Mucosa of stomach (tissue), 1 donor: ENCODE results near the gene LRRC36.
A peak's percentile ranks its signal among the peaks of the same experiment; 100 is the strongest.

Experiments
- H3K27me3 ChIP-seq: one replicate; pipeline ENCODE4 v1.7.0; 2013; ENCODE audit warnings: mild to moderate bottlenecking, low read length; ENCODE audit not compliant: control insufficient read depth, insufficient read depth
- H3K36me3 ChIP-seq: one replicate; pipeline ENCODE4 v1.7.0; 2013; ENCODE audit warnings: low read length; ENCODE audit not compliant: control insufficient read depth, insufficient read depth
- H3K4me1 ChIP-seq: one replicate; pipeline ENCODE4 v1.7.0; 2013; ENCODE audit warnings: mild to moderate bottlenecking, low read length; ENCODE audit not compliant: control insufficient read depth, insufficient read depth
- H3K4me3 ChIP-seq: one replicate; pipeline ENCODE4 v1.7.0; 2013; ENCODE audit warnings: low read length
- H3K9ac ChIP-seq: one replicate; pipeline ENCODE4 v1.7.0; 2013; ENCODE audit warnings: mild to moderate bottlenecking, low read length, moderate library complexity
- H3K9me3 ChIP-seq: one replicate; pipeline ENCODE4 v1.7.0; 2013; ENCODE audit warnings: mild to moderate bottlenecking, low read length, moderate library complexity; ENCODE audit not compliant: control insufficient read depth
- donor health status: Pancreatic carcinoma.

The LRRC36 gene

DNA sequence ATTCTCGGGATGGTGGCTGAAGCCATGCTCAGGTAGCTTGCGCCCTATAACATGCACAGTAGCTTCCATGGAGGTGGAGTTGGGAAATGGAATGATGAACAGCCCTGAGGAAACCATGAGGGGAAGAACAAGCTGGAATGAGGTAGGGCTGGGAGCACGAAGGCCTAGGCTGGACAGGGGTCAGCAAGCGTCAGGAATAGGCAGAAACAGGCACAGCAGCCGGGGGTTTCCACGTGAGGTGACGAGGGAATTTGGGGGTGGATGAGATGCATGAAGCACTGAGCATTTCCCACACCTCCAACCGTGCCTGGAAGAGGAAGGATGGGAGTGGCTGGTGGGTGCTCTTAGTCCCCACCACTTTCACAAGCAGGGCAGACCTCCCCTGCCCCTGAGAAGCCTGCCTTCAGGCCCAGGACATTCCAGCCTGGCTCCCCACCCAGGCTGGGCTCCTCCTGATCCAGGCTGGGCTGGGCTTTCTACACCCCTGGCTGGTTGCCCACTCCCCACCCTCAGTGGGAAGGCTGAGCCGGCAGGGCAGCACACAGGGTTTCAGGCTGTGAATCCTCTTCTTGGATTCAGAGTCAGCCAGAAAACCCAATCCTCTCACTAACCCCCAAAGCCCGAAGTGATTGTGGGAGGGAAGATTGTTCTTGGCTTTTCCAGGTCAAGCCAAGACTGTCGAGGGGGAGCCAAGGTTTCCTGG is 25.4 kb upstream of the LRRC36 start:
- Histone ChIP-seq H3K9me3 (no peaks in the 10 kb centered on the region), H3K9ac (no peak overlapping the region), H3K4me3 (no peak overlapping the region), H3K4me1 (no peaks in the 10 kb centered on the region), H3K27me3 (no peaks in the 10 kb centered on the region), H3K36me3 (no peaks in the 10 kb centered on the region)

- H3K4me3 ChIP-seq = no peak overlapping the region
These were observed 24.5 kb upstream of the LRRC36 start for GRCh38 chr16:67302076-67302475.

GRCh38 chr16:67302970-67303369 is 23.6 kb upstream of the LRRC36 start:
- H3K36me3 ChIP-seq = no peaks in the 10 kb centered on the region
- H3K4me3 ChIP-seq = no peak overlapping the region
- H3K9ac ChIP-seq = no peak overlapping the region
- H3K9me3 ChIP-seq = no peaks in the 10 kb centered on the region
- no peaks in the 10 kb centered on the region for H3K4me1 ChIP-seq
- H3K27me3 ChIP-seq = no peaks in the 10 kb centered on the region

More at GRCh38 chr16:67302076-67302475, 24.5 kb upstream of the LRRC36 start:
- Histone ChIP-seq H3K9me3 (no peaks in the 10 kb centered on the region), H3K27me3 (no peaks in the 10 kb centered on the region), H3K9ac (no peak overlapping the region), H3K36me3 (no peaks in the 10 kb centered on the region), H3K4me1 (no peaks in the 10 kb centered on the region)

GRCh38 chr16:67304020-67304419 is 22.6 kb upstream of the LRRC36 start:
- H3K4me3 ChIP-seq = no peak overlapping the region
- no peaks in the 10 kb centered on the region for H3K4me1 ChIP-seq
- no peaks in the 10 kb centered on the region for H3K9me3 ChIP-seq
- no peaks in the 10 kb centered on the region for H3K27me3 ChIP-seq
- H3K9ac ChIP-seq = no peak overlapping the region
- no peaks in the 10 kb centered on the region for H3K36me3 ChIP-seq

DNA sequence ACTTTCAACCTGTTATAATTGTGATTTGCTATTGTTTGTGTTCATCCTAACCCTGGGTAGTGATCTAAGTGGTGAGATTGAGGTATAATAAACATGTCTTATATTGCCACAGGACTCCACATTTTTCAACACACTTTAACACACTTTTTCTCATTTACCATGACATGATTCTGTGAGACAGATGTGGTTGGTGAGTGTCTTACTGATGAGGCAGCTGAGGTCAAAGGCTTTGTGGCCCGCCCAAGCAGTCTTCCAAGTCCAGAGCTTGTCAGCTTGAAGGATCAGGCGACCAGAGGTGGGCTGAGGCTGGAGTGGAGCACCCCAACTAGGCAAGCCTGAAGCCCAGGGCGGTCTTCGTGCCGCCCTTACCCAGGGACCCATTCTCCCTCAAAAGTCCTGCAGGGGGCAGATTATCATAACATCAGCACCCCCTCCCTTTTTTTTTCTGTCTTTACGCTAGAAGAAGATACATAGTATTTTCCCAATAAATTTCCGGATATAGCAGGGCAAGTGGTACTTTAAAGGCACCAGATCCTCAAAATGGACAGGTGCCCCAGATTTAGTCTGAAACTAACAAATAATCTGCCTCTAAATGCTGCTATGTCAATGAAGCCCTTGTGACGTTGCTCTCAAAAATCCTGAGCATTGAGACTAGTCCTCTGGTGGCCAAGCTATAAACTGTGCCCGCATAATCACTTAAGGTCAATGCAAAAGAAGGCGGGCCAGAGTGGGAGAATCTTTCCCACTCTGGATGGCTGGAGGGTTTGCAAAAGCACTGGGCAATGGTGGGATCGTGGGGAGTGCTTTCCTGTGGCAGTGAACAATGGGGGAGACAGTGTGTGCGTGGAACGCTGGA is 21.2 kb upstream of the LRRC36 start:
- no peaks in the 10 kb centered on the region for H3K9me3 ChIP-seq
- H3K27me3 ChIP-seq = no peaks in the 10 kb centered on the region
- no peaks in the 10 kb centered on the region for H3K36me3 ChIP-seq
- no peak overlapping the region for H3K4me3 ChIP-seq
- no peaks in the 10 kb centered on the region for H3K4me1 ChIP-seq
- no peak overlapping the region for H3K9ac ChIP-seq

DNA sequence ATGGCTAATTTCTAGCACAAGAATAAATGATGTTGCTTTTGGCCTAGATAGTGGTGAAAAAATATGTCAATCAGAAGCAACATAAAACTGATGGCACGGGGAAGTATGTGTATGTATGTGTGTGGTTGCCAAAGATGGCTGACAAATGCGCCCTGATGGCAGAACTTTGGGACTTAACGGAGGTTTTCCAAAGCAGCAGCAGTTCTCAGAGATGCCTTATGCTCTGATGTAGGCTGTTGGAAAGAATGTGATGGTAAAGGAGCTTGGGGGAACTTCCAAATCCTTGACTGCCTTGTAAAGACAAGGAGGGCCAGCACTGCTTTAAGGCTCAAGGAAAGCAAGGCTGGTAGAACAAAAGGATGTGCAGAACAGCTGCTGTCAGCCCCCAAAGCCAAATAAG is 16.1 kb upstream of the LRRC36 start:
- H3K9me3 ChIP-seq = no peaks in the 10 kb centered on the region
- no peak overlapping the region for H3K4me3 ChIP-seq
- H3K27me3 ChIP-seq = no peaks in the 10 kb centered on the region
- H3K9ac ChIP-seq = no peak overlapping the region
- H3K4me1 ChIP-seq = no peaks in the 10 kb centered on the region
- no peaks in the 10 kb centered on the region for H3K36me3 ChIP-seq

GRCh38 chr16:67311607-67312488 is 14.8 kb upstream of the LRRC36 start:
- Histone ChIP-seq H3K36me3 (no peaks in the 10 kb centered on the region), H3K9me3 (no peaks in the 10 kb centered on the region), H3K4me1 (no peaks in the 10 kb centered on the region), H3K4me3 (no peak overlapping the region), H3K27me3 (no peaks in the 10 kb centered on the region), H3K9ac (no peak overlapping the region)

GRCh38 chr16:67312719-67313118 is 13.9 kb upstream of the LRRC36 start:
- Histone ChIP-seq H3K4me1 (no peaks in the 10 kb centered on the region), H3K9ac (no peak overlapping the region), H3K4me3 (no peak overlapping the region)

GRCh38 chr16:67317853-67318252 is 8.8 kb upstream of the LRRC36 start:
- Histone ChIP-seq H3K4me3 (no peak overlapping the region), H3K4me1 (no peaks in the 10 kb centered on the region), H3K27me3 (no peaks in the 10 kb centered on the region), H3K36me3 (no peaks in the 10 kb centered on the region), H3K9me3 (no peaks in the 10 kb centered on the region), H3K9ac (no peak overlapping the region)

More at GRCh38 chr16:67312719-67313118, 13.9 kb upstream of the LRRC36 start:
- no peaks in the 10 kb centered on the region for H3K27me3 ChIP-seq
- H3K9me3 ChIP-seq = no peaks in the 10 kb centered on the region
- H3K36me3 ChIP-seq = no peaks in the 10 kb centered on the region

GRCh38 chr16:67326115-67326471 is 522 bp upstream of the LRRC36 start:
- Histone ChIP-seq H3K4me1 (peaks cover 5% of the 10 kb centered on the region), H3K9ac (peak overlapping the region; percentile 63), H3K36me3 (no peaks in the 10 kb centered on the region), H3K4me3 (peak overlapping the region; percentile 43), H3K9me3 (no peaks in the 10 kb centered on the region), H3K27me3 (no peaks in the 10 kb centered on the region)

DNA sequence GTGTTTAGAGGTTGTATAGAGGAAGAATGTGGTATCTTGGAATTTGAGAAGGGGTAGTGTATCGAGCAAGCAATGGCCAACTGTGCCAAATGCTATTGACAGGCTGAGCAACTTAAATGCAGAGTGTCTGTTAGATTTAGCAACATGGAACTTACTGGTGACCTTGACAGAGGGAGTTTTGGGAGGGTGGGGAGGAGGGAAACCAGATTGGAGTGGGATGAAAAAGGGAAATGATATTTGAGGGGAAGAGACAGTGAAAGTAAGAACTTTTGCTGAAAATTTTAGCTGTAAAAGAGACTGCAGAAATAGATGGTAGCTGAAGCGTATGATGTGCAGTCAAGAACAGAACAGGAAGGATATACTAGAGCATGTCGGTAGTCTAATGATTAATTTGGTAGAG is 1.1 kb downstream of the LRRC36 start:
- Histone ChIP-seq H3K4me3 (no peak overlapping the region), H3K9me3 (no peaks in the 10 kb centered on the region), H3K36me3 (no peaks in the 10 kb centered on the region), H3K4me1 (peaks cover 5% of the 10 kb centered on the region), H3K9ac (no peak overlapping the region), H3K27me3 (no peaks in the 10 kb centered on the region)

DNA sequence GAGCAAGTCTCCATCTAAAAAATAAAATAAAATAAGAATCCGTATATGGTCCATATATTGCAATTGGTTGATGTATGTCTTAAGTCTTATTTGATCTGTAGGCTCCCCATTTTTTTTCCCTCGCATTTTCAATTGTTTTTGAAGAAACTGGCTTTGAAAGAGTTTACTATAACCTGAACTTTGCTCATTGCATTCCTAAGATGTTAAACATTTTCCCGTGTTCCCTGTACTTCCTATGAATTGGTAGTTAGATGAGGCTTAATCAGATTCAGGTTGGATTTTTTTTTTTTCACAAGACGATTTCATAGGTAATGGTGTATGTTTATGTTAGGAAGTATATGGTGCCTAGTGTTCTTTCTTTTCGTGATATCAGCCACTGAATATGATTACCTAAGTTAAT is 3.3 kb downstream of the LRRC36 start:
- Histone ChIP-seq H3K9ac (no peak overlapping the region), H3K4me3 (no peak overlapping the region), H3K4me1 (peaks cover 5% of the 10 kb centered on the region), H3K9me3 (no peaks in the 10 kb centered on the region), H3K27me3 (no peaks in the 10 kb centered on the region), H3K36me3 (no peaks in the 10 kb centered on the region)
